HG02870 (cell line): ENCODE measurements around the gene TIMM29.
"Not testable (repeated sequence)": the region's sequence is repeated elsewhere in the genome, so short reads cannot be mapped to it uniquely, and the experiment has no call there.

Source experiments
- ATAC-seq: cut with Tn5 transposase; IDR thresholded peaks from one replicate; pipeline ENCODE4 v1.9.1; 2021; ENCODE audit warnings: mild to moderate bottlenecking, moderate library complexity; ENCODE audit not compliant: unreplicated experiment

The TIMM29 gene

DNA sequence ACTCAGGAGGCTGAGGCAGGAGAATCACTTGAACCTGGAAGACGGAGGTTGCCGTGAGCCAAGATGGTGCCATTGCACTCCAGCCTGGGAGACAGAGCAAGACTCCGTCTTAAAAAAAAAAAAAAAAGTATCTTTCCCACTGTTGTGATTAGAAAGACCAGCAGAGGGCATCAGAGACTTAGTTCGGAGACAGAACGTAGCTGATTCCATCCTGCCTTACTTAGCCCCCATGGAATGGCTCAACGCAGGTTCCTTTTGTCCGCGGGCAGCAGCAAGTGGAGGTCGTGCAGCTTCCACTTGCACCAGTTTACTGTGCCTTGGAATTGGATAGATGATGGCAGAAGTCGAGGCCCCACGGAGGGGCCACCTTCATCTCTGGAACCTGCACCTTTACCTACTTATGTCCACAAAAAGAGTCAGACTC, 8.1 kb downstream of the TIMM29 start:
- ATAC-seq = no peak

DNA sequence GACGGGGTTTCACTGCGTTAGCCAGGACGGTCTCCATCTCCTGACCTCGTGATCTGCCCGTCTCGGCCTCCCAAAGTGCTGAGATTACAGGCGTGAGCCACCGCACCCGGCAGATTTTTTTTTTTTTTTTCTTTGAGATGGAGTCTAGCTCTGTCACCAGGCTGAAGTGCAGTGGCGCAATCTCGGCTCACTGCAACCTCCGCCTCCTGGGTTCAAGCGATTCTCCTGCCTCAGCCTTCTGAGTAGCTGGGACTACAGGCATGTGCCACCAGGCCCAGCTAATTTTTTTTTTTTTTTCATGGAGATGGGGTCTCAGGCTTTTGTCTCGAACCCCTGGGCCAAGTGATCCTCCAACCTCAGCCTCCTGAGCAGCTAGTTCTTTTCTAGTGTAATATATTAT, 13.0 kb downstream of the TIMM29 start:
- ATAC-seq = not testable (repeated sequence)

DNA sequence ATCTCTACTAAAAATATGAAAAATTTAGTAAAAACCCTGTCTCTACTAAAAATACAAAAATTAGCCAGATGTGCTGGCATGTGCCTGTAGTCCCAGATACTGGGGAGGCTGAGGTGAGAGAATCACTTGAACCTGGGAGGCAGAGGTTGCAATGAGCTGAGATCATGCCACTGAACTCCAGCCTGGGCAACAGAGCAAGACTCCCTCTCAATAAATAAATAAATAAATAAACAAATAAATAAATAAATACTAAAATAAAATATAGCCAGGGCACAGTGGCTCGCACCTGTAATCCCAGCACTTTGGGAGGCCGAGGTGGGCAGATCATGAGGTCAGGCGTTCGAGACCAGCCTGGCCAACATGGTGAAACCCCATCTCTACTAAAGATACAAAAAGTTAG, 14.8 kb downstream of the TIMM29 start:
- ATAC-seq = not testable (repeated sequence)

DNA sequence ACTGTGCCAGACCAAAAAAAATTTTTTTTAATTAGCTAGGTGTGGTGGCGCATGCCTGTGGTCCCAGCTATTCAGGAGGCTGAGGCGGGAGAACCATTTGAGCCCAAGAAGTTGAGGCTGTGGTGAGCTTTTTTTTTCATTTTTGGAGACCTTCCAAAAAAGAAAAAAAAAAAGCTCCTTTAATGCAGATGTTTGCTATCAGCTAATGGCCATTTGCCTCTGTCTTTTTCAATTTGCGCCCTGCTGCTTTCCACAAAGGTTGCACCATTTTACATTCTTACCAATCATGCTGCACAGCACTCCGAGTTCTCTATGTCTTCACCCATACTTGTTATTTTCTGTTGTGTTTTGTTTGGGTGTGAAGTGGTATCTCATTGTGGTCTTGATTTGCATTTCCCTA, 16.7 kb downstream of the TIMM29 start:
- ATAC-seq = no peak

DNA sequence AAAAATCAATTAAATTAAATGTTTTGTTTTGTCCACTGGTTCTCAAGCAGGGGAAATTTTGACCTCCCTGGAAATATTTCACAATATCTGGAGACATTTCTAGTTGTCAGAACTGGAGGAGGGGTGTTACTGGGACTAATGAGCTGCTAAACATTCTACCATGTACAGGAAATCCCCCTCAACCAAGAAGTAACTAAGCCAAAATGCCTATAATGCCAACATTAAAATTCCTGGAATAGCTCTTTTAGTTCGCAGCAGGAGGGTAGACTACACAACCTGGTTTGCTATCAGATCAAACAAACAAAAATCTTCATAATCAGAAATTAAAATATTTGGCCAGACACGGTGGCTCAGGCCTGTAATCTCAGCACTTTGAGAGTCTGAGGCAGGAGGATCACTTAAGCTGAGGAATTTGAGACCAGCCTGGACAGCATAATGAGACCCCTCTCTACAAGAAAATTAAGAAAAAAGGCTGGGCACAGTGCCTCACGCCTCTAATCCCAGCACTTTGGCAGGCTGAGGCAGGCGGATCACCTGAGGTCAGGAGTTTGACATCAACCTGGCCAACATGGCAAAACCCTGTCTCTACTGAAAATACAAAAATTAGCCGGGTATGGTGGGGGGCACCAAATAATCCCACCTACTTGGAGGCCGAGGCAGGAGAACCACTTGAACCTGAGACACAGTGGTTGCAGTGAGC, 18.5 kb downstream of the TIMM29 start:
- no peak for ATAC-seq

DNA sequence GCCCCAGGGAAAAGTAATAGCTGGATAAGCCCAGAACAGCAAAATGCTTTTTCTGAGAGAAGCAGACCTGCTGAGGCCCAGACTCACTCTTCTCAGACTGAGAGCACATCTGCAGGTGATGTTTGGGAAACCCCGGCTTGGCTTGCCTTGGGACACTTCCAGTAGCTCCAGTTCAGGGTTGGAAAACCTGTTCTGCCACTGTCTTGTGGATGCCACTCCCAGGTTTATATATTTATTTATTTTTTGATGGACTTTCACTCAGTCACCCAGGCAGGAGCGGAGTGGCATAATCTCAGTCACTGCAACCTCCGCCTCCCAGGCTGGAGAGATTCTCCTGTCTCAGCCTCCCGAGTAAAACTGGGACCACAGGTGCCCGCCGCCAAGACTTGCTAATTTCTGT, 24.2 kb downstream of the TIMM29 start:
- ATAC-seq = no peak

DNA sequence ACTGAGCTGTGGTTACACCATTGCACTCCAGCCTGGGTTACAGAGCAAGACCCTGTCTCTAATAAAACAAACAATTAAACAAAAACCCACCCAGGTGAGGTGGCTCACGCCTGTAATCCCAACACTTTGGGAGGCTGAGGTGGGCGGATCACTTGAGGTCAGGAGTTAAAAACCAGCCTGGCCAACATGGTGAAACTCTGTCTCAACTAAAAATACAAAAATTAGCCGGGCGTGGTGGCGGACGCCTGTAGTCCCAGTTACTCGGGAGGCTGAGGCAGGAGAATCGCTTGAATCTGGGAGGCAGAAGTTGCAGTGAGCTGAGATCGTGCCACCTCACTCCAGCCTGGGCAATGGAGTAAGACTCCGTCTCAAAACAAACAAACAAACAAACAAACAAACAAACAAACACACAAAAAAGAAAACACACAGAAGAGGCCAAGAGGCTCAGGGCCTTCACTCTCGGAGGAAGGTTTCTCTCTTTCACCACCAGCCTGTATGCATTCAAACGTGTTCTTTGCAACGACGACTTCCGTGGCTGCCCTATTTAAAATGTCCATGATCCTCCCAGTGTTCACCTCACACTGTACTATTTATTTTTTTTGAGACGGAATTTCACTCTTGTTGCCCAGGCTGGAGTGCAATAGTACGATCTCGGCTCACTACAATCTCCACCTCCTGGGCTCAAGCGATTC, 30.8 kb downstream of the TIMM29 start:
- ATAC-seq = not testable (repeated sequence)

DNA sequence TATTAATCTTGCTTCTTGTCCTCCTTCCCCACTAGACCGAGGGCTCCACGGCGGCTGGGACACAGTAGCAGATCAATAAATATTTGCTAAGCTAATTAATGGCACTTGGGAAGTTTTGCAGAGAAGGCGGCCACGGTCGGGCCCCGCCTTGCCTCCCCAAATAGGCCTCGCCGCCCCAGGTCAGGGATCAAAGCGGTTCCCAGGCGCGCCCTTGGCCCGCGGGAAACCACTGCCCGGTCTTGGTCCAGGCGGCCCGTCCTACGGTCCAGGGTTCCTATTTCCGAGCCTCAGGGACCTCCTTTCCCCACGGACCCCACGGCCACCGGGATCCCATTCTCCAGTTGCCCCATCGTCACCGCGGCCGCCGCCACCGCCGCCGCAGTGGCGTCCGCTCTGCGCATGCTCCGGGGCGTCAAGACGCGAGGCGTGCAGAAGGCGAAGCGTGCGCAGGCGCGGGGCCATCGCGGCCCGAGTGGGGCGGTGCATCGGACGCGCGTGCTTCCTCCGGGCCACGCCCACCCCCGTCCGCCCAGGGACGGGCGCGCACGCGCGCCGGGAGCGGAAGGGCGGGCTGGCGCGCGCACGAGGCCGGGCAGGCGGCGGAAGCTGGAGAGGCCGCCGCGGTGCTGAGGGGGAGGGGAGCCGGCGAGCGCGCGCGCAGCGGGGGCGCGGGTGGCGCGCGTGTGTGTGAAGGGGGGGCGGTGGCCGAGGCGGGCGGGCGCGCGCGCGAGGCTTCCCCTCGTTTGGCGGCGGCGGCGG, 31.9 kb downstream of the TIMM29 start, which contains the start of gene SMARCA4:
SMARCA4 (plus strand) TSS at position 717 of the 759 bp plus-strand sequence. CDS start 23,122 bp downstream, outside the sequence.
- peak; percentile 60 for ATAC-seq

DNA sequence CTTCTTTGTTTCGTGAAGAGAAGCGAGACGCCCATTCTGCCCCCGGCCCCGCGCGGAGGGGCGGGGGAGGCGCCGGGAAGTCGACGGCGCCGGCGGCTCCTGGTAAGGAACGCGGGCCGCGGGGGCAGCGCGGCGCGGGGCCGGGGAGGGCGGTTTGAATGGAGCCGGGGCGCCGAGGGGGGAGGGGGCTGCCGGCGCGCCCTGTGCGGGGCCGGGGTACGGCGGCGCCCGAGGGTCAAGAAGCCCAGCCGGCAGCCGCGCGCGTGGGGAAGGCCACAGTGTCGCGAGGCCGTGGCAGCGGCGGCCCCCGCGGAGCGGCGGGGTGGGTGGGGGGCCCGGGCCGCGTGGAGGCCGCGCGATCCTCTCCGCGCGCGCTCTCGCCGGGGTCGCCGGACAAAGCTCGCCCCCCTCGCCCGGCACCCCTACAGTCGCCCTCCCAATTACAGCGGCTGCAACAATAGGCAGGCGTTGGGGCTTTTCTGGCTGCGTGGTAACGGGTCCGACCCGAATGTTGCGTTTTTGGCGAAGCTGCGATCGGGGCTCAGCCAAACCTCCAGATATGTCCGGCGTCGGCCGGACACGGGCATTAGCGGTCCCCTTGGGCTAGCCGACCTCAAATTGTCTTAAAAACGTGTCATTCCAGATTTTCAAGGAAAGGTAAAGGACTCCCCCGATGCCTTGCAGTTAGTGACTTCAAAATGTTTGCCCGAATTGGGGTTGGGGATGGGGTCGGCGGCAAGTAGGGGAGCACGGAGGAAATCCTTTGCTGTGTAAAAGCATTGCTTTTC, 32.7 kb downstream of the TIMM29 start:
- peak; percentile 29 for ATAC-seq

DNA sequence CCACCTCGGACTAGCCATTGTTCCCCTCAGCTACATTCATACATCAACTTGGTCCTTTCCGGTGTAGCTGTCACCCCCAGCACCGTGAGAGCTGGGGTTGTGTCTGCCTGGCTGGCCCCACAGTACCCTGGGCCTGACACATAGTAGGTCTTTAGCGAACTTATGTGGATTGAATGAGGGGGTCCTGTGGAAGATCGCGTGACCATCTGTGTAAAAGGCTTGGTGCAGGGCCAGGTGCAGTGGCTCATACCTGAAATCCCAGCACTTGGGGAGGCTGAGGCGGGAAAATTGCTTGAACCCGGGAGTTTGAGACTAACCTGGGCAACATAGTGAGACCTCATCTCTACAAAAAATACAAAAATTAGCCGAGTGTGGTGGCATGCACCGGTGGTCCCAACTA, 34.3 kb downstream of the TIMM29 start:
- ATAC-seq = no peak

DNA sequence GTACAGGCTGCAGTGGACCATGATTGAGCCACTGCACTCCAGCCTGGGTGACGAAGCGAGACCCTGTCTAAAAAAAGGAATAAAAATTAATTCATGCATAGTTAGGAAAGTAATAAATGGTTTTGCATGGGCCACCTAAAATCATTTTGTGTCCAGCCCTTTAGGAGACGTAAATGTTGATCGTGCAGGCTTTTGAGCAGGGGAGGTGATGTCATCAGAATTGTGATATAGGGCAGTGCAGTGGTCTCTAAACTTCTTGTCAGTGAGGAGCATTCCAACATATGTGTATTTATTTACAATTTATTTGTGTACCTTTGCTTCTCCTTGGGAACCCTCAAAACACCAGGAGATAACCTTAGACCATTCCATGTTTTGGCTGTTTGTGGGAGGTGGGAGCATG, 35.3 kb downstream of the TIMM29 start:
- no peak for ATAC-seq

DNA sequence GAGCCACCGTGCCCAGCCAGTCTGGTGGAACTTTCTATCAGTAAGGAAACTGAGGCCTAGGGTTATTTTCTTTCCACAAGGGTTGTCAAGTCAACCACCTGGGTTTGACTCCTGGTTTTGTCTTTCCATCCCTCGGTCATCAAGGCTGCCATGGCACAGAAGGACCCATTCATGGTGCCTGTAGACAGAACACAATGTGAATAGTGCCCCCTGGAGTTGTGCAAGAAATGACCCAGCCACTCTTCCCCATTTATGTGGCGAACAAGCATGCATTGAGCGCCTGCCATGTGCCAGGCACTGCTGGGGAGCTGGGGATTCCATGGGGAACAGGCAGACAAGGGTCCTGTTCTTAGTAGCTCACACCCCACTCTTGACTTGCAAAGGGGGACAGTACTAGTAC, 36.3 kb downstream of the TIMM29 start:
- no peak for ATAC-seq

DNA sequence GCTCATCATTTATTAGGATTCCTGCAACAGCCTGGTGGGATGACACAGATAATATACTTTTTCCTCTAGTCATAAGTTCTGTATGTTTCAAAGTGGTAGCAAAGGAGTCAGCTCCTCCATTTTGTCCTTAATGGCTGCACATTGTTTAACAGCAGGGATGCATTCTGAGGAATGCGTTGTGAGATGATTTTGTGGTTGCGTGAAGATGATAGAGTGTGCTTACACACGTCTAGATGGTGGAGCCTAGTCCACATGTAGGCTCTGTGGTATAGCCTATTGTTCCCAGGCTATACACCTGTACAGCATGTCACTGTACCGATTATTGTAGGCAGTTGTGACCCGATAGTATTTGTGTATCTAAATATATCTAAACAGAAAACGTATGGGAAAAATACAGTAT, 36.8 kb downstream of the TIMM29 start:
- no peak for ATAC-seq

DNA sequence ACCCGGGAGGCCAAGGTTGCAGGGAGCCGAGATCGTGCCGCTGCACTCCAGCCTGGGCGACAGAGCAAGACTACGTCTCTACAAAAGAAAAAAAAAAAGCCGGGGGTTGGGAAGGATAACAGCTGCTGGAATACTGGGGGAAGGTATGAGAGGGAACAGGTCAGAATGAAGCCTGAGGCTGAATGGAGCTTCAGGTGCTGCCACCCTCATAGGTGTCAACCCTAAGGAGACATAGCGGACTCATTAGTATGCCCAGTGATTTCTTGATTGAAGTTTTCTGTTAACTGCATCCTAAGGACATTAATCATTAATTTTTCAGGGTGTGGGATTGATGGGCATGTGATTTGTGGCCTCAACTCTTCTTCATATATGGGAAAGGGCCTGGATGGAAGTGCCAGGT, 38.2 kb downstream of the TIMM29 start:
- no peak for ATAC-seq

DNA sequence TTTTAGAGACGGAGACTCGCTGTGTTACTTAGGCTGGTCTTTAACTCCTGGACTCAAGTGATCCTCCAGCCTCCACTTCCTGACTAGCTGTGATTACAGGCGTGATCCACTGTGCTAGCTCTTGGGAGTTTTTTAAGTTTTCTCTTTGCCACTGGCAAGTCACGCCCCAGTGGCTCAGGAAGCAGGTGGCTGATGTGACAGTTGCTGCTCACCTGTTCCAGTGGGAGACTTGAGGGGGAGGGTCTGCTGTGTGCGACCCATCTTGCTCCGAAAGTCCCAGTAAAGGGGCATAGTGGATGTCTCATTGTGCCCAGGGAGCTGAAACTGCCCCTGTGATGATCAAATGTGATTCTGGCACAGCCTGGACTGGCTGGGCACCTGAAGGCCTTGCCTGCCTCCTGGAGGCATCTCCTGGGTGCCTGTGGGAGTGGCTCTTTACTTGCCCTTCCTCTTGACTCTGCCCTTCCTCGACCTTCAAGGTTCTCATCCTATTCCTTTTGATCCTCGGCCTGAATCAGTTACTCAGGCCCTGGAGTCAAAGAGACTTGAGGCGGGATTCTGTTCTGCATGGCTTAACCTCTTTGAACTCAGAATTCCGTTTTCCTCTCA, 40.0 kb downstream of the TIMM29 start:
- no peak for ATAC-seq

DNA sequence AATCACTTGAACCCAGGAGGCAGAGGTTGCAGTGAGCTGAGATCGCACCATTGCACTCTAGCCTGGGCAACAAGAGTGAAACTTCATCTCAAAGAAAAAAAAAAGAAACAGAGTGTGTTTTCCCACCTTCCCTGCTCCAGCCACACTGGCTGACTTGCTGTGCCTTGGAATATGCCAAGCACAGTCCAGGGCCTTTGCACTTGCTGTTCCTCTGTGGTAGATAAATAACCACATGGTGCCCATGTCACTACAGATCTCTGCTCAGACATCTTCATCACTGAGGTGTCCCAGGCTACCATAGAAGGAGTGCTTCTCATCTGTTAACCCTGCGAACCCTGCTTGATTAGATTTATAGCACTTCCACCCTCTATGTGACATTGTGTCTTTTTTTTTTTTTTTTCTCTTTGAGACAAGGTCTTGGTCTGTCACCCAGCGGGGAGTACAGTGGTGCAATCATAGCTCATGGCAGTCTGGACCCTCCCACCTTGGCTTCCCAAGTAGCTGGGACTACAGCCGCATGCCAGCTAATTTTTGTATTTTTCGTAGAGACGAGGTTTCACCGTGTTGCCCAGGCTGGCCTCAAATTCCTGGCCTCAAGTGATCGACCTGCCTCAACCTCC, 42.6 kb downstream of the TIMM29 start:
- no peak for ATAC-seq

DNA sequence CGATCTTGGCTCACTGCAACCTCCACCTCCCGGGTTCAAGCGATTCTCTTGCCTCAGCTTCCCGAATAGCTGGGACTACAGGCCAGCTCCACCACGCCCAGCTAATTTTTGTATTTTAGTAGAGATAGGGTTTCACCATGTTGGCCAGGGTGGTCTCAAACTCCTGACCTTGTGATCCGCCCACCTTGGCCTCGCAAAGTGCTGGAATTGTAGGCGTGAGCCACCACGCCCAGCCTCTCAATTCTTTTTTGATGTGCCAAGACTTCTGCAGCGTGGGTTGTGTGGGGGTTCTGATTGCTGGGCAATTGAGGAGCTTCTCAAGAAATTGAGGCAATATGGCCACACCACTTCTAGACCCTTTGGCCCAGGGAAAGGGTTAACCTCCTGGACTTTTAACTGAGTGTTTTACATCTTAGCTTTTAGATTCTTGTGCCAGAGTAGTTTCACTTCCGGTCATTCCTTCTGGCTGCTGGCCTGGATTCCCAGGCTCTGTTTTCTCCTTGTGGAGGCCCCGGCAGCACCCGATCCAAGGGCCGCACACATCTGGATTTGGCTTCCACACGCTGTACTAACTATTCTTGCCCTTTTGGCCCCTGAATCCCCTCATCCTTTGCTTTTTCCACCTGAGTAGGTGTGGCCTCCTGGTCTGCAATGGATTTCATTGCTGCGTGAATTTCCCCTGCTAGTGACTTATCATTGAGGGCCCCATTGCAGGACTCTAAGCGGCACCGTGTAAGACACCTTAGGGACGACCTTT, 46.9 kb downstream of the TIMM29 start:
- no peak for ATAC-seq

DNA sequence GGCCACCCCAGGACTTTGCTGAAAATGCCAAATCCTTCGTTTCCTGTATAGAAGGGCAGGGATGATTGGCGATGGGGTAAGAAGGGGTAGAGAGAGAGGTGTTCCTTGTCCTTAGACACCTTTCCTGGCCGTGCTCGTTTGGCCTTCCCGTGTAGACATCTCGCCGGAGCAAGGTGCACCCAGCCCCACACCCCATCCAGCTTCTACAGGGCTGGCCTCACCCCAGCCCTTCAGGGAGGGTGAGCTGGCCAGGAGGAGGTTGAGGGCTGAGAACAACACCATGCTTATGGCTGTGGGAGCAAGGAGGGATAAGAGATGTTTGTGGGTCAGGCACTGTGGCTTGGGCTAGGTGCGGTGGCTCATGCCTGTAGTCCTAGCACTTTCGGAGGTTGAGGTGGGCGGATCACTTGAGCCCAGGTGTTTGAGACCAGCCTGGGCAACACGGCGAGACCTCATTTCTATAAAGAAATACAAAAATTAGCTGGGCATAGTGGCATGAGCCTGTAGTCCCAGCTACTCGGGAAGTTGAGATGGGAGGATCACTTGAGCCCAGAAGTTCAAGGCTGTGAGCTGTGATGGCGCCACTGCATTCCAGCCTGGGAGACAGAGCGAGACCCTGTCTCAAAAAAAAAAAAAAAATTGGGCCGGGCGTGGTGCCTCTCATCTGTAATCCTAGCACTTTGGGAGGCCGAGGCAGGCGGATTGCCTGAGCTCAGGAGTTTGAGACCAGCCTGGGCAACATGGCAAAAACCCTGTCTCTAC, 47.7 kb downstream of the TIMM29 start:
- no peak for ATAC-seq

DNA sequence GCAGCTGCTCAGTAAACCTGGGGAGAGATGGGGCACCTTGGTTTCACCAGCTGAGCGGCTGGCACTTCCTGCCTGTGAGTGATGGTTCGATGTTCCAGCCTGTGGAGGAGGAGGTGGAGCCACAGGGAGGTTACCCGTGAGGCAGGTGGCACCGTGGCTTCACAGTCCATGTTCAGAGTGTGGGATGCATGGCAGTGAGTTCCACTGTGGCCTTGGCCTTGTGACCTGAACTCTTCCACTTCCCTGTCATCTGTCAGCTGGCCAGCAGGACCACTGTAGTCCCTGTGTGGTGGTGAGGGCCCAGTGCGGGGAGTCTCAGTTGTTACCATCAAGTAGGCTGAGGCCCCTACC, 49.1 kb downstream of the TIMM29 start:
- no peak for ATAC-seq
